HG02610 (cell line): ENCODE measurements around the gene HMOX1.
"Not testable (repeated sequence)": the region's sequence is repeated elsewhere in the genome, so short reads cannot be mapped to it uniquely, and the experiment has no call there.

Experiments used
- ATAC-seq: cut with Tn5 transposase; IDR thresholded peaks from one replicate; pipeline ENCODE4 v1.9.1; 2021; ENCODE audit warnings: mild to moderate bottlenecking, moderate library complexity; ENCODE audit not compliant: unreplicated experiment

The HMOX1 gene

GRCh38 chr22:35378621-35379020, 2.3 kb upstream of the HMOX1 start:
- ATAC-seq, result no peak

- ATAC-seq, result no peak
Measured at GRCh38 chr22:35379146-35379993, 1.5 kb upstream of the HMOX1 start.

GRCh38 chr22:35380013-35380412, 883 bp upstream of the HMOX1 start:
- no peak for ATAC-seq

DNA sequence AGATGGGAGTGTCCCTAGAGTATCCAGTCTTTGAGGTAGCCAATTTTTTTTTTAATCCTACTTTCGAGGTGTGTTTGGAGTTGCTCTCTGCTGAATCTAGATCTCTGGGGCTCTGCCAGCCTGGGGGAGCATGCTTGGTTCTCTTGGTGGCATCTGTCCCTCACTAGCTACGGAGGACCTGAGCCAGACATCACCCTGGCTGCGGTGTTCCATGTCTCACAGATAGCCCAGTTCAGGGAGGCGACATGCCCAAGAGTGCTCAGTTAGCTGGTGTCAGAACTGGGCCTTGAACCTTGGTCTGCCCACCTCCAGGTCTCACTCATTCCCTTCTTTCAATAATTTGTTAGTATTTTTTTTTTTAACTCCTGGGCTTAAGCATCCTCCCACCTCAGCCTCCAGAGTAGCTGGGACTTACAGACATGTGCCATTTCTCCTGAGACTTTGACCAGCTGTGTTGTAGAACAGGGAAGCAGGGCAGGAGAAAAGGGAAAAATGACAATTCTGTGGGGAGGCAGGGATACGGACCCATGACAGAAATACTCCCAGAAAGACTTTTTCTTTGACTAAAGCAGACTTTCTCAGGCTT, 621 bp downstream of the HMOX1 start:
- ATAC-seq, result no peak

DNA sequence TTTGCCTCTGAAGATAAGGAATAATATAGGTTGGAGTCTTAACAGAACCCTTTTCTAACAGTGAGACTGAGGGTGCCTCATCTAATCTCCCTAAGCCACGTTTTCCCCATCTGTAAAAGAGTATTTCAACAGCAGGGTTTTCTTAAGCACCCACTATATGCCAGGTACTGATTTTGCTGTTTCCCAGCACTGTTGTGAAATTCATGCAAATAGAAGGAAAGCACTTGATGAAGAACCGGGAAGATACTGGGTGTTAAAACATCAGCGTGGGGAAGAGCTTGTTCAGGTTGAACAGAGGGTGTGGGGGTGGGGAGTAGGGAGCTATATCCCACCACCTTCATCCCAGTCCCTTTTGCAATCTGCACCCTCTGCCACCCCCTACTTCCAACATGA, 2.8 kb downstream of the HMOX1 start:
- no peak for ATAC-seq

DNA sequence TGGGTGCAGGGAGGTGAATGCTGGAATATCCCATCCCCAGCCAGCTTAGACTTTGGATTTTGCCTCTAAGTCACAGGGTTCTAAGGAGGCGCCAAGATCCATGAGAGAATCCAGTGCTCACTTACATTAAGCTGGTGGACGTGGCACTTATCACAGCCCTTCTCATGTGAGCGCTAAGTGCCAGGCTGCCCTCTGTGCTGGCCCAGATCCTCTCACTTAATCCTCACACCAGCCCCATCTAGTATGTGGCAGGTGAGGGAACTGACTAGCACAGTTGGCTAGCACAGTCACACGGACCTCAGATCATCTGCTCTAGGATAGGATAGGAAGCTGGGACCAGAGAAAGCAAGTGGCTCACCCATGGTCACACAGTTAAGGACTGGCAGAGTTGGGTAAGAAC, 3.6 kb downstream of the HMOX1 start:
- no peak for ATAC-seq

DNA sequence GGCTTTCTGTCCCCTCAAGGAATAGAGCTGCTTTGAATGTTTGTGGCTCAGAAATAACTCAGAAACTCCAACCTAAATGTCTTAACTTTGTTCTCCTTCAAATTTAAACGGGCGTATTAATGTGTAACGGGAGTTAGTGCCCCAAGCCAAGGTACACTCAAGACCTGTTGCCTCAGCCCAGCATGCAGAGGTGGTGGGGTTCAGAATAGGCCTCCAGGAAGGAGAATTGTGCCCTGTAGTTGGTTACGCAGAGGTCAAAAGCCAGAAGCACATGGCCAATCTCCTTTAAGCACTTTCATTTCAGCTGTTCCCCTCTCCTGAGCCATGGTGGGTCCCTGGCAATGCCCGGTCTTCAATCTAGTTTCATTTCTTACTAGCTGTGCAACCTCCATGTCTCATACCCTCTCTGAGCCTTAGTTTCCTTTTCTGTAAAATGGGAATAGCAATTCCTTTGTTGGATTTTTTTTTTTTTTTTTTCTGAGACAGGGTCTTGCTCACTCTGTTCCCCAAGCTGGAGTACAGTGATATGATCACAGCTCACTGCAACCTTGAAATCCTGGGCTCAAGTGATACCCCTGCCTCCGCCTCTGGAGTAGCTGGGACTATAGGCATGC, 4.2 kb downstream of the HMOX1 start:
- ATAC-seq, result no peak

DNA sequence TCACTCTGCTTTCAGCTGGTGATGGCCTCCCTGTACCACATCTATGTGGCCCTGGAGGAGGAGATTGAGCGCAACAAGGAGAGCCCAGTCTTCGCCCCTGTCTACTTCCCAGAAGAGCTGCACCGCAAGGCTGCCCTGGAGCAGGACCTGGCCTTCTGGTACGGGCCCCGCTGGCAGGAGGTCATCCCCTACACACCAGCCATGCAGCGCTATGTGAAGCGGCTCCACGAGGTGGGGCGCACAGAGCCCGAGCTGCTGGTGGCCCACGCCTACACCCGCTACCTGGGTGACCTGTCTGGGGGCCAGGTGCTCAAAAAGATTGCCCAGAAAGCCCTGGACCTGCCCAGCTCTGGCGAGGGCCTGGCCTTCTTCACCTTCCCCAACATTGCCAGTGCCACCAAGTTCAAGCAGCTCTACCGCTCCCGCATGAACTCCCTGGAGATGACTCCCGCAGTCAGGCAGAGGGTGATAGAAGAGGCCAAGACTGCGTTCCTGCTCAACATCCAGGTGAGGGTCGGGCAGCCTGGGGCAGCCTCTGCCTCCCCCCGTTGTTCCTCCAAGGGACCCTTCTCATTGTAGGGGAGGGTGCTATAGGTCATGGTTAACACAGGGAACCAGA, 5.9 kb downstream of the HMOX1 start:
- ATAC-seq, result no peak

DNA sequence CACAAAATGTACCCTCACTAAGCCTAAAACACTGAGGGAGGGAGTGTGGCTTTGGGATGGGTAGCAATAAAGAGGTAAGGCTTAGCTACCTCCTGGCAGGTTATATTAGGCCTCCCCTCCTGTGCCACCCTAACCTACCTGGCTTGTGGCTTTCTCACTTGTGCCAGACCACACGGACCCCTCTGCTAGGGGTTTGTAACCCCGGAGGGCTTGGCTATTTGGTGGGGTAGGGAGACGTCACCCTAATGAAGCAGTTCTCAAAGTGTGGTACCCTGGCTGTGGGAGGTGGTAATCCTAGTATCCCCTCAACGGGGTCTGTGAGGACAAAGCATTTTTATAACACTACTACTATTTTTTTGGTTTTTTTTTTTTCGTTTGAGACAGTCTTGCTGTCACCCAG, 10.0 kb downstream of the HMOX1 start:
- no peak for ATAC-seq

GRCh38 chr22:35392357-35392756, 11.5 kb downstream of the HMOX1 start:
- no peak for ATAC-seq

GRCh38 chr22:35393116-35394010, 12.5 kb downstream of the HMOX1 start:
- ATAC-seq, result no peak

GRCh38 chr22:35394011-35394312, 13.1 kb downstream of the HMOX1 start:
- no peak for ATAC-seq

- ATAC-seq, result no peak
Measured at GRCh38 chr22:35394810-35395563, 14.1 kb downstream of the HMOX1 start.

- ATAC-seq, result not testable (repeated sequence)
Measured at GRCh38 chr22:35396622-35397021, 15.7 kb downstream of the HMOX1 start.

DNA sequence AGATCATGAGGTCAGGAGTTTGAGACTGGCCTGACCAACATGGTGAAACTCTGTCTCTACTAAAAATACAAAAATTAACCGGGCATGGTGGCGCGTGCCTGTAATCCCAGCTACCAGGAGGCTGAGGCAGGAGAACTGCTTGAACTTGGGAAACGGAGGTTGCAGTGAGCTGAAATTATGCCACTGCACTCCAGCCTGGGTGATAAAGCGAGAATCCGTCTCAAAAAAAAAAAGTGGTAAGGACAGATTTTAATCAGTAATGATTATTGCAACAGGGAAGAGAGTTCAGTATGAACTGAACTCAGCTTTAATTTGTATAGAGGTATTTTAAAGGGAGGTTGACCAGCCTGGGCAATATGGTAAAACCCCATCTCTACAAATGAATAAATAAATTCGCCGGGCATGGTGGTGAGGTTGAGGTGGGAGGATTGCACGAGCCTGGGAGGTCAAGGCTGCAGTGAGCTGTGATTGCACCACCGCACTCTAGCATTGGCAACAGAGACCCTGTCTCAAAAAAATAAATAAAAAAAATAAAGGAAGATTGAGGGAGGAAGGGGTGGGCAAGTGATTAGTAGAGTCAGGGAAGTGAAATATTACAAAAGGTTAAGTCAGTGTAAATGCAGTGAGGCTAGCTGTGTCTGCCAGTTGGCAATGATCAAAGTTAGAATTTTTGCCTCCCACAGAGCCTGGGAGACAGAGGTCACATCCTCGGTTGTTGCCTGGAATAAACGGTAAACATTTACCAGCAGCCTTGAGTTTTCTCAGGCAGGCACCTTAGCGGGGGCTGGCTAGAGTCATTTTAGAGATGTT, 16.4 kb downstream of the HMOX1 start:
- no peak for ATAC-seq

DNA sequence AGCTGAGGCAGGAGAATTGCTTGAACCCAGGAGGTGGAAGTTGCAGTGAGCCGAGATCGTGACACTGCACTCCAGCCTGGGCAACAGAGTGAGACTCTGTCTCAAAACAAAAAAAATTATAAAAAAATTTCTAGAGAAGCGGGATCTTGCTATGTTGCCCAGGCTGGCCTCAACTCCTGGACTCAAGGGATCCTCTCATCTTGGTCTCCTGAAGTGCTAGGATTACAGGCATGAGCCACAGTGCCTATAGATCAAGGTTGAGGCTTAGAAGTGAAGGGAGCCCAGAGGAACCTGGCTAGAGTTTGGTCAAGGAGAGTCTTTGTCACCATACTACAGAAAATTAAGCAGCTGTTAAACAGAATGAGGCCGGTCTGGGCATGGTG, 17.7 kb downstream of the HMOX1 start:
- ATAC-seq, result no peak

DNA sequence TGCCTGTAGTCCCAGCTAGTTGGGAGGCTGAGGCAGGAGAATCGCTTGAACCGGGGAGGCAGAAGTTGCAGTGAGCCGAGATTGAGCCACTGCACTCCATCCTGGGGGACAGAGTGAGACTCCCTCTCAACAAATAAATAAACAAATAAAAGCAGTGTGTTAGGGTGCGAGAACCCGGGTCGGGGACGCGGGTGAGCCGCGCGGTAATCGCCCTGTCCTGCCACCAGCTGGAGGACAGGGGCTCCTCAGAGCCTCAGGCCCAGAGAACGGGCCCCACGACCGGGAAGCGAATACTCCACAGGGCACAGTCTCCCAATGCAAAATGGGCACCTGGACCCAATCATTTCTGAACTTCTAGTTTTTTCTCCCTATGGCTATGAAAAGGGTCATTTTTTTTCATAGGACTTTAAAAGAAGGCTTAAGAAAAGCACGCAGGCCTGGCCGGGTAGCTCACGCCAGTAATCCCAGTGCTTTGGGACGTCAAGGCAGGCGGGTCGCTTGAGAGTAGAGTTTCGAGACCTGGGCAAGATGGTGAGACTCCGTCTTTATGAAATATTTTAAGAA, 18.3 kb downstream of the HMOX1 start:
- no peak for ATAC-seq

DNA sequence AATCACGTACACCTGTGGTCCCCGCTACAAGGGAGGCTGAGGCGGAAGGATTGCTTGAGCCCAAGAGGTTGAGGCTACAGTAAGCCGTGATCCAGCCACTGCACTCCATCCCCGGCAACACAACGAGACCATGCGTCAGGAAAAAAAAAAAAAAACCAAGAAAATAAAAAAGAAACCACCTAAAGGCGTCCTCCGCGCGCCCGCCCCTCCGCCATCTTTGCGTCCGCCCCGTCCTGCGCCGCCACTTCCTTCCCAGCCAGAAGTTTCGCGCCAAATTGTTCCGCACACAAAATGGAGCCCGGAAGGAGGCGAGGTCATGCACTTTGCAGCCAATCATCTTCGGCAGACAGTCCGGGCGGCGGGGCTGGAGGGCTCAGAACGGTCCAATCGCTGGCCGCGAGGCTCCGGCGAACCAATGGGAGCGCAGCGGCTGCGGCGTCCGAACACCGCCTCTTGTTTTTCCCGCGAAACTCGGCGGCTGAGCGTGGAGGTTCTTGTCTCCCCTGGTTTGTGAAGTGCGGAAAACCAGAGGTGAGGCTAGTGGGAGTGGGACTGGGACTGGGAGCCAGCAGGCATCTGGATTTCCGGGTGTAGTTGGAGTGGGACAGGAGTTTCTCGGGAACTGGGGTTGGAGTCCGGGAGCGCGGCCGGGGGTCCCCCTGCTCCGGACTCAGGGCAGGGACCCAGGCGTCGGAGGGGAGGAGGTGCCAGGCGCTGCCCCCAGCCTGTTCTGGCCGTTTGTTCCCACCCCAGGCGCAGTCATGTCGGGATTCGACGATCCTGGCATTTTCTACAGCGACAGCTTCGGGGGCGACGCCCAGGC, 19.0 kb downstream of the HMOX1 start, which contains the start of gene MCM5:
Gene MCM5 (plus strand): TSS at position 463 of the 823 bp plus-strand sequence. CDS start 299 bp downstream, at position 762.
- ATAC-seq, result peak; percentile 94
